PFSK-1 (cell line): ENCODE results near the gene PASK.

Experiments used
- FOXP2 ChIP-seq: optimal IDR thresholded peaks from 2 replicates; pipeline ENCODE3; 2011; ENCODE audit warnings: borderline replicate concordance, control low read depth, inconsistent platforms; ENCODE audit not compliant: insufficient read depth; ENCODE audit errors: extremely low read length, extremely low read depth
- POLR2AphosphoS5 ChIP-seq: IDR thresholded peaks from 2 replicates; pipeline ENCODE4 v1.6.1; 2012; ENCODE audit warnings: low read depth, mild to moderate bottlenecking, control low read depth, low read length, moderate library complexity
- SIN3A ChIP-seq: IDR thresholded peaks from 2 replicates; pipeline ENCODE4 v1.6.1; 2012; ENCODE audit warnings: mild to moderate bottlenecking, low read length, moderate library complexity, borderline replicate concordance; ENCODE audit not compliant: insufficient read depth
- TAF1 ChIP-seq: IDR thresholded peaks from 2 replicates; pipeline ENCODE4 v1.6.1; 2012; ENCODE audit warnings: low read length, control low read depth, borderline replicate concordance; ENCODE audit not compliant: insufficient read depth
- TF ChIP-seq, protein P1 (sequence below), 2 experiments: IDR thresholded peaks; 2 replicates each; pipeline versions ENCODE4 v1.6.1 to v1.8.0; 2011 to 2012; ENCODE audit warnings: low read depth in 2 of 2, low read length in 2 of 2, control low read depth in 1 of 2, inconsistent platforms in 1 of 2, mild to moderate bottlenecking in 1 of 2, moderate library complexity in 1 of 2; ENCODE audit not compliant: insufficient read depth in 1 of 2

PASK gene

DNA sequence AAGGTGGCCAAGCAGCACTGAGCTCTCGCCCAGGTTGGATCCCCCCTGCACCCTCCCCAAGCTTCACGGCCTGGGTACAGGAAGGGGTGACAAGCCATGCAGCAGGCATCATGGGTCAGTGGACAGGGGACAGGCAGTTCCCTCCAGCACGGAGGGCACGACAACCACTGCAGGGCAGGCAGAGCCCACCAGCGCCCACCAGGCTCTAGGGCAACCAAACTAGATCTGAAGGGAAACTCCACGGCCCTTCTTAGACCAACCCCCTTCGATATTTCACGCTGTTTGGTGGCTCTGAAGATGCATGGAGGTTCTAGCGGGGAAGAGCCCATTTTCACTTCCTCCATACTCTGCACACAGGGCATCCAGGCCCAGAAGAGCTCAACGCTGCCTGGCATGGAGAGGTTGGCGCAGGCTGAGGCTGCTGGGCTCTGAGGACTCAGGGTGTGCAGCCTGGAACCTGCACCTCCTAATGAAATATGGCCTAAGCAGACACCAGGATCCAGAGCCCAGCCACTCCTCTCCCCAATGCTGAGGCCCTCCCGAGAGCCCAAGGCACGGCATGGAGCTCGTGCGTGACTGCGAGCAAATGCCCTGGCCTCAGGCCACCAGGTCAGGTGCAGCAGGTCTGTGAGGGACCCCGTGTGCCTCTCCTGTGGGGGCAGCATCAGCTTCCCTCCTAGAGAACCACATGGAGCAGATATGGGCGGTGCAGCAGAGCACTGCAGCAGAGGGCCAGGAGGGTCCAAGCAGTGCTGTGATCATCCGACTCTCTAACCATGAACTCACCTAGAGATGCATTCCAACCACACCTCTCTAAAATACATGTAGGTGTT is 38.4 kb downstream of the PASK start:
- no peak for TF ChIP-seq FOXP2
- no peak for TF ChIP-seq TAF1
- no peak for TF ChIP-seq SIN3A
- no peak for TF ChIP-seq POLR2AphosphoS5
- TF ChIP-seq, protein P1, sequence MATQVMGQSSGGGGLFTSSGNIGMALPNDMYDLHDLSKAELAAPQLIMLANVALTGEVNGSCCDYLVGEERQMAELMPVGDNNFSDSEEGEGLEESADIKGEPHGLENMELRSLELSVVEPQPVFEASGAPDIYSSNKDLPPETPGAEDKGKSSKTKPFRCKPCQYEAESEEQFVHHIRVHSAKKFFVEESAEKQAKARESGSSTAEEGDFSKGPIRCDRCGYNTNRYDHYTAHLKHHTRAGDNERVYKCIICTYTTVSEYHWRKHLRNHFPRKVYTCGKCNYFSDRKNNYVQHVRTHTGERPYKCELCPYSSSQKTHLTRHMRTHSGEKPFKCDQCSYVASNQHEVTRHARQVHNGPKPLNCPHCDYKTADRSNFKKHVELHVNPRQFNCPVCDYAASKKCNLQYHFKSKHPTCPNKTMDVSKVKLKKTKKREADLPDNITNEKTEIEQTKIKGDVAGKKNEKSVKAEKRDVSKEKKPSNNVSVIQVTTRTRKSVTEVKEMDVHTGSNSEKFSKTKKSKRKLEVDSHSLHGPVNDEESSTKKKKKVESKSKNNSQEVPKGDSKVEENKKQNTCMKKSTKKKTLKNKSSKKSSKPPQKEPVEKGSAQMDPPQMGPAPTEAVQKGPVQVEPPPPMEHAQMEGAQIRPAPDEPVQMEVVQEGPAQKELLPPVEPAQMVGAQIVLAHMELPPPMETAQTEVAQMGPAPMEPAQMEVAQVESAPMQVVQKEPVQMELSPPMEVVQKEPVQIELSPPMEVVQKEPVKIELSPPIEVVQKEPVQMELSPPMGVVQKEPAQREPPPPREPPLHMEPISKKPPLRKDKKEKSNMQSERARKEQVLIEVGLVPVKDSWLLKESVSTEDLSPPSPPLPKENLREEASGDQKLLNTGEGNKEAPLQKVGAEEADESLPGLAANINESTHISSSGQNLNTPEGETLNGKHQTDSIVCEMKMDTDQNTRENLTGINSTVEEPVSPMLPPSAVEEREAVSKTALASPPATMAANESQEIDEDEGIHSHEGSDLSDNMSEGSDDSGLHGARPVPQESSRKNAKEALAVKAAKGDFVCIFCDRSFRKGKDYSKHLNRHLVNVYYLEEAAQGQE (IDR thresholded peaks at IDR 0.05; ENCODE audit: insufficient read depth in 1 of 2, low read depth in 2 of 2, low read length in 2 of 2), result no peak

DNA sequence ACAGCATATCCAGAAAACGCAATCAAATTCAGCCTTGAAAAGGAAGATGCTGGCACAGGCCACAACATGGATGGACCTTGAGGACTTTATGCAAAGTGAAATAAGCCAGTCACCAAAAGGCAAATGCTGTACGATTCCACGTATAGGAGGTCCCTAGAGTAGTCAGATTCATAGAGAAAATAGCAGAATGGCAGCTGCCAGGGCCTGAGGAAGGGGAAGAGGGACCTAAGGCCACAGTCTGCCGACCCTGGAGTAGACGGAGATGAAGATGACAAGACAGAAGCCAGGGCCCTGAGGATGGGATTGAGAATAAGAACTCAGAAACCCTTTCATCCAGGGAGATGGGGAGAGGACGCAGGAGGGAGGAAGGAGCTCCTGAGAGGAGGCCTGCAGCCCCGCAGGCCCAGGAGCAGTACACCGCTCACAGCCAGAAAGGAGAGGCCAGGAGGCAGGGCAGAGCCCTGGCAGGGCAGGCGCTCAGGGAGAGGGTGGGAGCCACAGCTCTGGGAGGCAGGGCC is 39.1 kb downstream of the PASK start:
- TF ChIP-seq FOXP2 (no peak), TAF1 (no peak), SIN3A (no peak)
- TF ChIP-seq, protein P1 (IDR thresholded peaks at IDR 0.05; ENCODE audit: insufficient read depth in 1 of 2, low read depth in 2 of 2, low read length in 2 of 2), result no peak

DNA sequence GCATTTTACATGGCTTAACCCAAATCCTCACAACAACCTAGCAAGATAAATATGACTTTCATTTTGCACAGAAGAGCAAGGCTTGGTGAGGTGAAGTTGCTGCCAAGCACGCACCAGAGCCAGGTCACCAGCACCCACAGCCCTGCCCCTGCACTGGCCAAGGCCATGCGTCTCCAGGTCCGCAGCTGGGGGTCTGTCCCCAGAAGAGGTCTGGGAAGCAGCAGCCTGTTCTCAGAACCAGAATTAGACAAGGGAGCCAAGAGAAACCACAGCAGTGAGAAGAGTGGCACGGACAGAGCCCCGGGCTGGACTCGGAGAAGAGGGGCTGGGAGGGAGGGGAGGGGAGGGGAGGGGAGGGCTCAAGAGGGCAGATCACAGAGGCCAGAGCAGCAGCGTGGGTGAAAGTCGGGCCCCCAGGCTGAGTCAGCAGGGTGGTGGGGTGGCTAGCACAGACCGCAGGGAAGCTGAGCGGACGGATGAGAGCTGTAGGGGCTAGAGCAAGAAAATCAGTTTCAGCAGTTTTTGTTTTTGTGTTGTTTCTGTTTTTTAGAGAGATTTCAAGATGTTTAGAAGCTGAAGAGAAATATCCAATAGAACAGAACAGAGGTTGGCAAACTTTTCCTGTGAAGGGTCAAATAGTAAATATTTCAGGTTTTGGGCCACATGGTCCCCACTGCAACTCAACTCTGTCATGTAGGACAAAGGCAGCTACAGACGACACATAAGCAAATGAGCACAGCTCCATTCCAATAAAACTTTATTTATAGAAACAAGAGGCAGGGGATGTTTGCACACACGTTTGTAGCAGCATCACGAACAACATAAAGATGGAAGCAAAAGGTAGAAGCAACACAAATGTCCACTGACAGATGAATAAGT is 39.8 kb downstream of the PASK start:
- TF ChIP-seq TAF1 (no peak), POLR2AphosphoS5 (no peak), SIN3A (no peak), FOXP2 (no peak)
- TF ChIP-seq, protein P1 (IDR thresholded peaks at IDR 0.05; ENCODE audit: insufficient read depth in 1 of 2, low read depth in 2 of 2, low read length in 2 of 2), result no peak

DNA sequence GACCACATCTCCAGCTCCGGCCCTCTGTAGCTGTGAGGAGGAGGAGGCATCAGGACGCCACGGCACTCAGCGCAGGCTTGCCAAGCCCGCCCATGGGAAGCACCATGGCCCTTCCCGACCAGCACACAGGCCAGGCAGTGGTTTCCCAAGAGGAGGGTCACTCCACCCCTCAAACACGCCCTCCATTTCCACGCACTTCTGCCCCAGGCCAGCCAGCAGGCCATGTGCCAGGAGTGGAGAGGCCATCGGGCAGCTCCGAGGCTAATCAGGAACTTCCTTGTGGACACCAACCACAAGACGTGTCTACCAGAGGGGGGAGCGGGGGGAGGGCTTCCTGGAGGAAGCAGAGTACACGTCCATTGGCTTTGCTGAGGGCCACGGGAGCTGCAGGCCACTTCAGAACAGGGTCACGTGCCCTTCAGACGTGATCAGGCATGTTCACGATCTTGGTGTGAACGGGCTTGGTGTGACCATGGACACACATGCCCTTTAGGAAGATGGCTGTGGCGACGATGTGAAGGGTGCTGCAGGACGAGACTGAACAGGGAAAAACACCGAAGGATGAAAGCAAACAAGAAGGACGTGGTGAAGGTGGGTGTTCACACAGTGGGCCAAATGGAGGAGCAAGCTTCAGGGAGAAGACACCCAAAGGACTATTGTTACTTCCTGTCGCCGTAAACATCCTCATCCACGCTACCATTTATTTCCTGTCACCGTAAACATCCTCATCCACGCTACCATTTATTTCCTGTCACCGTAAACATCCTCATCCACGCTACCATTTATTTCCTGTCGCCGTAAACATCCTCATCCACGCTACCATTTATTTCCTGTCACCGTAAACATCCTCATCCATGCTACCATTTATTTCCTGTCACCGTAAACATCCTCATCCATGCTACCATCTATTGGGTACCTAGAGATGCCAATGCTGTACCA is 40.7 kb downstream of the PASK start:
- TF ChIP-seq POLR2AphosphoS5, result no peak
- peak; percentile 11 for TF ChIP-seq FOXP2
